HepG2 (cell line): Measurements from ENCODE around the gene CCDC80. TPM values are rescaled to one million over a fixed set of nuclear protein-coding genes. Genes with fewer than 3 reads are reported as not detected.

Source experiments
- NFKBIZ ChIP-seq: IDR thresholded peaks from 2 replicates; pipeline ENCODE4 v1.6.1; 2018; ENCODE audit warnings: missing genetic modification reagents, missing compliant biosample characterization
- POLR2A ChIP-seq, 2 experiments: IDR thresholded peaks; 2 replicates each; pipeline ENCODE4 v1.6.1; 2011; ENCODE audit warnings: low read depth in 2 of 2, low read length in 2 of 2, mild to moderate bottlenecking in 1 of 2, moderate library complexity in 1 of 2; ENCODE audit not compliant: insufficient read depth in 1 of 2
- SCMH1 ChIP-seq: sonication (generic); formaldehyde crosslinking; IDR thresholded peaks from 2 replicates; pipeline ENCODE4 v1.9.0; 2021; ENCODE audit warnings: missing genetic modification reagents, mild to moderate bottlenecking, borderline replicate concordance
- TSC22D2 ChIP-seq: sonication (generic); formaldehyde crosslinking; IDR thresholded peaks from 2 replicates; pipeline ENCODE4 v1.5.1; 2020; ENCODE audit warnings: missing genetic modification reagents, mild to moderate bottlenecking, borderline replicate concordance
- ZNF570 ChIP-seq: sonication (generic); formaldehyde crosslinking; IDR thresholded peaks from 2 replicates; pipeline ENCODE4 v1.4.0; 2020; ENCODE audit warnings: mild to moderate bottlenecking, missing genetic modification reagents, borderline replicate concordance
- ZNF572 ChIP-seq: sonication (generic); formaldehyde crosslinking; IDR thresholded peaks from 2 replicates; pipeline ENCODE4 v1.5.1; 2020; ENCODE audit warnings: mild to moderate bottlenecking, missing genetic modification reagents
- ZNF781 ChIP-seq: sonication (generic); formaldehyde crosslinking; IDR thresholded peaks from 2 replicates; pipeline ENCODE4 v1.5.1; 2020; ENCODE audit warnings: borderline replicate concordance, mild to moderate bottlenecking, missing genetic modification reagents; ENCODE audit errors: not compliant biosample characterization
- ZNF792 ChIP-seq: IDR thresholded peaks from 2 replicates; pipeline ENCODE4 v1.6.1; 2016
- ZSCAN25 ChIP-seq: sonication (generic); formaldehyde crosslinking; IDR thresholded peaks from 2 replicates; pipeline ENCODE4 v1.8.0; 2022; ENCODE audit warnings: mild to moderate bottlenecking, missing genetic modification reagents
- polyA plus RNA-seq, 8 experiments: library from polyadenylated mRNA; depleted of rRNA in 3 of 8; stranded (reverse) in 7 of 8; unstranded in 1 of 8; fragments of >200 nt; fragmentation: Illumina TruSeq in 4 of 8; extraction: Trizol in 4 of 8; gene quantifications; 2 replicates each; pipeline versions ENCODE4 v1.2.1 to v1.2.3, GENCODE V29; 2011 to 2016; ENCODE audit warnings: low read depth in 4 of 8, missing spikeins in 1 of 8, mixed read lengths in 1 of 8; ENCODE audit not compliant: insufficient read depth in 1 of 8
- total RNA-seq, 5 experiments: library from RNA; depleted of rRNA; stranded (reverse); fragments of >200 nt; fragmentation: Illumina TruSeq; extraction: Trizol; gene quantifications; 2 replicates each; pipeline ENCODE4 v1.2.3, GENCODE V29; 2016; ENCODE audit warnings: low read depth in 1 of 5
- TF ChIP-seq, protein P1 (sequence below): sonication (generic); formaldehyde crosslinking; IDR thresholded peaks from one replicate; pipeline ENCODE4 v1.5.1; 2020; ENCODE audit warnings: mild to moderate bottlenecking, missing genetic modification reagents; ENCODE audit errors: not compliant biosample characterization
- TF ChIP-seq, protein P2 (sequence below): sonication (generic); formaldehyde crosslinking; IDR thresholded peaks from 2 replicates; pipeline ENCODE4 v1.8.1; 2022; ENCODE audit warnings: low read depth, mild to moderate bottlenecking, missing genetic modification reagents
- TF ChIP-seq, protein P3 (sequence below): sonication (generic); formaldehyde crosslinking; IDR thresholded peaks from 2 replicates; pipeline ENCODE4 v1.4.0; 2020; ENCODE audit warnings: missing genetic modification reagents

The CCDC80 gene
- total and polyA plus RNA-seq, 2 of the 13 experiments (the other 11 are each of a cell fraction or from before 2014, with no cell fraction given) = not detected

DNA sequence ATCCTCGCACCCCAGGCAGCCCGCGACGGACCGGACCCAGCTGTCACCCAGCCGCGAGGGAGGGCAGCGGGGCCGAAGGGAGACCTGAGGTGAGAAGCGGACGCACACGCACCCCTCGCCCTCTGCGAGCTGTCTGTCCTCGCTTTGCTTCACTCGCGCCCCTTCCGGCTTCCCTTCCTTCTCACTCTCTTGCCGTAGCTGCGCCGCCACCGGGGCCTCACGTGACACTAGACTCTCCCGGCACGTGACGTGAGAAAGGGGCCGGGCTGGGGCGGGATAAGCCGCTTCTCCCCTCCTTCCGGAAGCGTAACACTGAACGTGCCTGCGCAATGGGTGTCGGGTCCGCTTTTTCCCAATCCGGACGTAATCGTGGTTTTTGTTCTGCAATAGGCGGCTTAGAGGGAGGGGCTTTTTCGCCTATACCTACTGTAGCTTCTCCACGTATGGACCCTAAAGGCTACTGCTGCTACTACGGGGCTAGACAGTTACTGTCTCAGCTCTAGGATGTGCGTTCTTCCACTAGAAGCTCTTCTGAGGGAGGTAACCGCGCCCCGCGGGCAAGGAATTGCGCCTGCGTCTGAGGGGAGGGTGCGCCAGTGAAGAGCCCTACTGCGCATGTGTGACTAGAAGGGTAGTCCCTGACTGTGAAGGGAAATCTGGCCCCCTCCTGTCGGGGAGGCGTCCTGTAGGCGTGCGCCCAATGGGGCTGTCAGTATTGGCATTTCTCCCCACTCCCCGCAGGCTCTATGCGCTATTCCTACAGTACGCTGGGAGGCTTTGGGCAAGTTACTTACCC, 79.0 kb downstream of the CCDC80 start, which contains the start of the genes ATG3 and SLC35A5 (continued):
- no peak for TF ChIP-seq TSC22D2 (CRISPR knock-in tag)
- TF ChIP-seq, protein P1, sequence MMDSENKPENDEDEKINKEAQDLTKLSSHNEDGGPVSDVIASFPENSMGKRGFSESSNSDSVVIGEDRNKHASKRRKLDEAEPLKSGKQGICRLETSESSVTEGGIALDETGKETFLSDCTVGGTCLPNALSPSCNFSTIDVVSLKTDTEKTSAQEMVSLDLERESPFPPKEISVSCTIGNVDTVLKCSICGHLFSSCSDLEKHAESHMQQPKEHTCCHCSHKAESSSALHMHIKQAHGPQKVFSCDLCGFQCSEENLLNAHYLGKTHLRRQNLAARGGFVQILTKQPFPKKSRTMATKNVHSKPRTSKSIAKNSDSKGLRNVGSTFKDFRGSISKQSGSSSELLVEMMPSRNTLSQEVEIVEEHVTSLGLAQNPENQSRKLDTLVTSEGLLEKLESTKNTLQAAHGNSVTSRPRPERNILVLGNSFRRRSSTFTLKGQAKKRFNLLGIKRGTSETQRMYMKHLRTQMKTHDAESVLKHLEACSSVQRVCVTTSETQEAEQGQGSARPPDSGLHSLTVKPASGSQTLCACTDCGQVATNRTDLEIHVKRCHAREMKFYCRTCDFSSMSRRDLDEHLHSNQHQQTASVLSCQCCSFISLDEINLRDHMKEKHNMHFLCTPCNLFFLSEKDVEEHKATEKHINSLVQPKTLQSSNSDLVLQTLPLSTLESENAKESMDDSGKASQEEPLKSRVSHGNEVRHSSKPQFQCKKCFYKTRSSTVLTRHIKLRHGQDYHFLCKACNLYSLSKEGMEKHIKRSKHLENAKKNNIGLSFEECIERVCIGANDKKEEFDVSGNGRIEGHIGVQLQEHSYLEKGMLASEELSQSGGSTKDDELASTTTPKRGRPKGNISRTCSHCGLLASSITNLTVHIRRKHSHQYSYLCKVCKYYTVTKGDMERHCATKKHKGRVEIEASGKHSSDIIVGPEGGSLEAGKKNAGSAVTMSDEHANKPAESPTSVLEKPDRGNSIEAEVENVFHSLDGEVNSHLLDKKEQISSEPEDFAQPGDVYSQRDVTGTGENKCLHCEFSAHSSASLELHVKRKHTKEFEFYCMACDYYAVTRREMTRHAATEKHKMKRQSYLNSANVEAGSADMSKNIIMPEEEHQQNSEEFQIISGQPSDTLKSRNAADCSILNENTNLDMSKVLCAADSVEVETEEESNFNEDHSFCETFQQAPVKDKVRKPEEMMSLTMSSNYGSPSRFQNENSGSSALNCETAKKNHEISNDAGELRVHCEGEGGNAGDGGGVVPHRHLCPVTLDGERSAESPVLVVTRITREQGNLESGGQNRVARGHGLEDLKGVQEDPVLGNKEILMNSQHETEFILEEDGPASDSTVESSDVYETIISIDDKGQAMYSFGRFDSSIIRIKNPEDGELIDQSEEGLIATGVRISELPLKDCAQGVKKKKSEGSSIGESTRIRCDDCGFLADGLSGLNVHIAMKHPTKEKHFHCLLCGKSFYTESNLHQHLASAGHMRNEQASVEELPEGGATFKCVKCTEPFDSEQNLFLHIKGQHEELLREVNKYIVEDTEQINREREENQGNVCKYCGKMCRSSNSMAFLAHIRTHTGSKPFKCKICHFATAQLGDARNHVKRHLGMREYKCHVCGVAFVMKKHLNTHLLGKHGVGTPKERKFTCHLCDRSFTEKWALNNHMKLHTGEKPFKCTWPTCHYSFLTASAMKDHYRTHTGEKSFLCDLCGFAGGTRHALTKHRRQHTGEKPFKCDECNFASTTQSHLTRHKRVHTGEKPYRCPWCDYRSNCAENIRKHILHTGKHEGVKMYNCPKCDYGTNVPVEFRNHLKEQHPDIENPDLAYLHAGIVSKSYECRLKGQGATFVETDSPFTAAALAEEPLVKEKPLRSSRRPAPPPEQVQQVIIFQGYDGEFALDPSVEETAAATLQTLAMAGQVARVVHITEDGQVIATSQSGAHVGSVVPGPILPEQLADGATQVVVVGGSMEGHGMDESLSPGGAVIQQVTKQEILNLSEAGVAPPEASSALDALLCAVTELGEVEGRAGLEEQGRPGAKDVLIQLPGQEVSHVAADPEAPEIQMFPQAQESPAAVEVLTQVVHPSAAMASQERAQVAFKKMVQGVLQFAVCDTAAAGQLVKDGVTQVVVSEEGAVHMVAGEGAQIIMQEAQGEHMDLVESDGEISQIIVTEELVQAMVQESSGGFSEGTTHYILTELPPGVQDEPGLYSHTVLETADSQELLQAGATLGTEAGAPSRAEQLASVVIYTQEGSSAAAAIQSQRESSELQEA (CRISPR knock-in tag) = peak; percentile 59
- no peak for TF ChIP-seq ZNF781 (CRISPR knock-in tag)
- TF ChIP-seq ZSCAN25 = no peak
- no peak for TF ChIP-seq SCMH1
- no peak for TF ChIP-seq ZNF792 (CRISPR knock-in tag)
- no peak; the same call in 1 of the 2 replicates for TF ChIP-seq ZNF572 (CRISPR knock-in tag)
- peak; percentile 81 to 92 for TF ChIP-seq POLR2A (IDR thresholded peaks at IDR 0.05; ENCODE audit: insufficient read depth in 1 of 2, low read depth in 2 of 2, low read length in 2 of 2)
- 0 out of 2 replicates have a peak, but pooled peaks have one; percentile 43 for TF ChIP-seq NFKBIZ (CRISPR knock-in tag)
- TF ChIP-seq, protein P2, sequence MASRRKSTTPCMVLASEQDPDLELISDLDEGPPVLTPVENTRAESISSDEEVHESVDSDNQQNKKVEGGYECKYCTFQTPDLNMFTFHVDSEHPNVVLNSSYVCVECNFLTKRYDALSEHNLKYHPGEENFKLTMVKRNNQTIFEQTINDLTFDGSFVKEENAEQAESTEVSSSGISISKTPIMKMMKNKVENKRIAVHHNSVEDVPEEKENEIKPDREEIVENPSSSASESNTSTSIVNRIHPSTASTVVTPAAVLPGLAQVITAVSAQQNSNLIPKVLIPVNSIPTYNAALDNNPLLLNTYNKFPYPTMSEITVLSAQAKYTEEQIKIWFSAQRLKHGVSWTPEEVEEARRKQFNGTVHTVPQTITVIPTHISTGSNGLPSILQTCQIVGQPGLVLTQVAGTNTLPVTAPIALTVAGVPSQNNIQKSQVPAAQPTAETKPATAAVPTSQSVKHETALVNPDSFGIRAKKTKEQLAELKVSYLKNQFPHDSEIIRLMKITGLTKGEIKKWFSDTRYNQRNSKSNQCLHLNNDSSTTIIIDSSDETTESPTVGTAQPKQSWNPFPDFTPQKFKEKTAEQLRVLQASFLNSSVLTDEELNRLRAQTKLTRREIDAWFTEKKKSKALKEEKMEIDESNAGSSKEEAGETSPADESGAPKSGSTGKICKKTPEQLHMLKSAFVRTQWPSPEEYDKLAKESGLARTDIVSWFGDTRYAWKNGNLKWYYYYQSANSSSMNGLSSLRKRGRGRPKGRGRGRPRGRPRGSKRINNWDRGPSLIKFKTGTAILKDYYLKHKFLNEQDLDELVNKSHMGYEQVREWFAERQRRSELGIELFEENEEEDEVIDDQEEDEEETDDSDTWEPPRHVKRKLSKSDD (CRISPR knock-in tag) = 0 out of 2 replicates have a peak, but pooled peaks have one; percentile 52
- no peak for TF ChIP-seq ZNF570 (CRISPR knock-in tag)
- TF ChIP-seq, protein P3, sequence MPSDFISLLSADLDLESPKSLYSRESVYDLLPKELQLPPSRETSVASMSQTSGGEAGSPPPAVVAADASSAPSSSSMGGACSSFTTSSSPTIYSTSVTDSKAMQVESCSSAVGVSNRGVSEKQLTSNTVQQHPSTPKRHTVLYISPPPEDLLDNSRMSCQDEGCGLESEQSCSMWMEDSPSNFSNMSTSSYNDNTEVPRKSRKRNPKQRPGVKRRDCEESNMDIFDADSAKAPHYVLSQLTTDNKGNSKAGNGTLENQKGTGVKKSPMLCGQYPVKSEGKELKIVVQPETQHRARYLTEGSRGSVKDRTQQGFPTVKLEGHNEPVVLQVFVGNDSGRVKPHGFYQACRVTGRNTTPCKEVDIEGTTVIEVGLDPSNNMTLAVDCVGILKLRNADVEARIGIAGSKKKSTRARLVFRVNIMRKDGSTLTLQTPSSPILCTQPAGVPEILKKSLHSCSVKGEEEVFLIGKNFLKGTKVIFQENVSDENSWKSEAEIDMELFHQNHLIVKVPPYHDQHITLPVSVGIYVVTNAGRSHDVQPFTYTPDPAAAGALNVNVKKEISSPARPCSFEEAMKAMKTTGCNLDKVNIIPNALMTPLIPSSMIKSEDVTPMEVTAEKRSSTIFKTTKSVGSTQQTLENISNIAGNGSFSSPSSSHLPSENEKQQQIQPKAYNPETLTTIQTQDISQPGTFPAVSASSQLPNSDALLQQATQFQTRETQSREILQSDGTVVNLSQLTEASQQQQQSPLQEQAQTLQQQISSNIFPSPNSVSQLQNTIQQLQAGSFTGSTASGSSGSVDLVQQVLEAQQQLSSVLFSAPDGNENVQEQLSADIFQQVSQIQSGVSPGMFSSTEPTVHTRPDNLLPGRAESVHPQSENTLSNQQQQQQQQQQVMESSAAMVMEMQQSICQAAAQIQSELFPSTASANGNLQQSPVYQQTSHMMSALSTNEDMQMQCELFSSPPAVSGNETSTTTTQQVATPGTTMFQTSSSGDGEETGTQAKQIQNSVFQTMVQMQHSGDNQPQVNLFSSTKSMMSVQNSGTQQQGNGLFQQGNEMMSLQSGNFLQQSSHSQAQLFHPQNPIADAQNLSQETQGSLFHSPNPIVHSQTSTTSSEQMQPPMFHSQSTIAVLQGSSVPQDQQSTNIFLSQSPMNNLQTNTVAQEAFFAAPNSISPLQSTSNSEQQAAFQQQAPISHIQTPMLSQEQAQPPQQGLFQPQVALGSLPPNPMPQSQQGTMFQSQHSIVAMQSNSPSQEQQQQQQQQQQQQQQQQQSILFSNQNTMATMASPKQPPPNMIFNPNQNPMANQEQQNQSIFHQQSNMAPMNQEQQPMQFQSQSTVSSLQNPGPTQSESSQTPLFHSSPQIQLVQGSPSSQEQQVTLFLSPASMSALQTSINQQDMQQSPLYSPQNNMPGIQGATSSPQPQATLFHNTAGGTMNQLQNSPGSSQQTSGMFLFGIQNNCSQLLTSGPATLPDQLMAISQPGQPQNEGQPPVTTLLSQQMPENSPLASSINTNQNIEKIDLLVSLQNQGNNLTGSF (CRISPR knock-in tag) = no peak; the same call in 1 of the 2 replicates
